Neural progenitor cell (in vitro differentiated cells): Measurements from ENCODE around the gene CNNM3. TPM values are rescaled to one million over a fixed set of nuclear protein-coding genes. Genes with fewer than 3 reads are reported as not detected.
A peak's percentile ranks its signal among the peaks of the same experiment; 100 is the strongest.

Experiments
- DNase-seq: peaks from one replicate; pipeline ENCODE4 v3.0.0-alpha.2; 2016; ENCODE audit warnings: low spot score
- H2AFZ ChIP-seq: fragments of 200-600 bp; sonication (generic); replicated peaks from 2 replicates; pipeline ENCODE4 v1.6.1; 2016; ENCODE audit warnings: antibody characterized with exemption
- H3F3A ChIP-seq: fragments of 200-600 bp; sonication (generic); 2 replicates; pipeline ENCODE4 v1.6.1; 2016; ENCODE audit warnings: antibody characterized with exemption, low read depth
- H3K27ac ChIP-seq: fragments of 200-600 bp; sonication (generic); 2 replicates; pipeline ENCODE4 v1.5.1; 2016; ENCODE audit warnings: mild to moderate bottlenecking
- H3K27me3 ChIP-seq: fragments of 200-600 bp; sonication (generic); 2 replicates; pipeline ENCODE4 v1.6.1; 2016; ENCODE audit warnings: mild to moderate bottlenecking, moderate library complexity
- H3K36me3 ChIP-seq: fragments of 200-600 bp; sonication (generic); 2 replicates; pipeline ENCODE4 v1.5.1; 2016
- H3K4me1 ChIP-seq: fragments of 200-600 bp; sonication (generic); 2 replicates; pipeline ENCODE4 v1.6.1; 2016; ENCODE audit warnings: mixed run types
- H3K4me2 ChIP-seq: fragments of 200-600 bp; sonication (generic); 2 replicates; pipeline ENCODE4 v1.6.1; 2016
- H3K4me3 ChIP-seq: fragments of 200-600 bp; sonication (generic); 2 replicates; pipeline ENCODE4 v1.5.1; 2016
- H3K79me2 ChIP-seq: fragments of 200-600 bp; sonication (generic); 2 replicates; pipeline ENCODE4 v1.6.1; 2016; ENCODE audit warnings: low read depth
- H3K9ac ChIP-seq: fragments of 200-600 bp; sonication (generic); 2 replicates; pipeline ENCODE4 v1.6.1; 2016
- H3K9me3 ChIP-seq: fragments of 200-600 bp; sonication (generic); 2 replicates; pipeline ENCODE4 v1.5.1; 2016; ENCODE audit warnings: low read depth
- H4K20me1 ChIP-seq: fragments of 200-600 bp; sonication (generic); 2 replicates; pipeline ENCODE4 v1.6.1; 2016; ENCODE audit warnings: low read depth
- H3K27ac Mint-ChIP-seq: 3 replicates; pipeline ENCODE4 v1.8.0; 2021; ENCODE audit warnings: mixed read lengths
- H3K27me3 Mint-ChIP-seq: 2 replicates; pipeline ENCODE4 v1.8.0; 2022; ENCODE audit warnings: low read depth, mild to moderate bottlenecking, inconsistent platforms, moderate library complexity, mixed read lengths; ENCODE audit not compliant: insufficient read depth
- H3K36me3 Mint-ChIP-seq: 3 replicates; pipeline ENCODE4 v1.8.0; 2021; ENCODE audit warnings: mixed read lengths
- H3K4me1 Mint-ChIP-seq: 3 replicates; pipeline ENCODE4 v1.8.0; 2021; ENCODE audit warnings: mixed read lengths
- H3K4me3 Mint-ChIP-seq: 3 replicates; pipeline ENCODE4 v1.8.0; 2021; ENCODE audit warnings: mild to moderate bottlenecking, moderate library complexity, mixed read lengths
- H3K9me3 Mint-ChIP-seq: 3 replicates; pipeline ENCODE4 v1.8.0; 2020; ENCODE audit warnings: mixed read lengths
- EZH2 ChIP-seq: fragments of 200-600 bp; sonication (generic); IDR thresholded peaks from 2 replicates; pipeline ENCODE4 v1.6.1; 2017; ENCODE audit warnings: antibody characterized with exemption, mild to moderate bottlenecking, moderate library complexity
- EZH2phosphoT487 ChIP-seq: fragments of 200-600 bp; sonication (generic); IDR thresholded peaks from 2 replicates; pipeline ENCODE4 v1.6.1; 2017; ENCODE audit warnings: antibody characterized with exemption
- total RNA-seq: library from RNA; depleted of rRNA; stranded (reverse); fragments of >200 nt; gene quantifications from 2 replicates; pipeline ENCODE4 v1.2.3, GENCODE V29; 2015; ENCODE audit warnings: low replicate concordance
- TF ChIP-seq, protein P1 (sequence below): fragments of 200-600 bp; sonication (generic); IDR thresholded peaks from 2 replicates; pipeline ENCODE4 v1.5.1; 2017; ENCODE audit warnings: antibody characterized with exemption, mild to moderate bottlenecking

The CNNM3 gene
- total RNA-seq, 1 donor from 2014 or later, result 11.1 TPM

DNA sequence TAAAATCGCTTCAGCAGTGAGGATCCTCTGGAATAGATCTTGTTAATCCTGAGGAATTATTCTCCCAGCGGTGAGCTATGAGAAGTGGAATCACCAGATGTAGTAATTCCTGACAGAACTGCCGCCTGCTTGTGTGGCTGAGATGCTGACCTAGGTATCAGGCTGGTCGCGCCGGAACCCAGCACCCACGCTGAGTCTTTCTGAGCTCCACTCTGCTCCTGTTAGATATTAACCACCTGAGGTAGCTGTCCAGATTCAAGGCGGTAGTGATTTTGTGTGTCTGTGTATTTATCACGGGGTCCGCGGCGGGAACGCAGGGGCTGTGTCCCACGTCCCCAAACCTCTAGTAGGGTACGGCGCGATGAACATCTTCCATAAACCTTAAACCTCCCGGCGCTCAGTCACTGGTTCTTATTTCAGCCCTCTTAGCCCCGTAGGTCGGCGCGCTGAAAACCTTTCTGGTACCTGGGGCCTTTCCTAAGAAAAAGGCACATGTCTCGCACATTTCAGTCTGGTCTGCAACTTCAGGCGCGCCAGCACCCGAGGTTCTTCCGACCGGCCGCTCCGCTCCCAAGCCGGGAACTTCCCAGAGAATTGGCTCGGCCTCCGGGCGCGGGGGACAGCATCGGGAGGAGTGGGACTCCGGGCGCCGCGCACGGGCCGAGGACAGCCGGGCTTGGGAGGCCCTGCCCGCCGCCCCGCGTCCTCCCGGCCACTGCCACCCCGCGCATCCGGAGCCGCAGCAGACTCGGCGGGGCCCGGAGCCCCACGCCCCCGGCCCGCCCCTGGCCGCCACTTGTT, 542 bp upstream of the CNNM3 start:
- H3K4me3 Mint-ChIP-seq, result peak overlapping the region; percentile 95
- Histone ChIP-seq H3K27me3 (peaks cover 7% of the 10 kb centered on the region), H3K79me2 (peaks cover 37% of the 10 kb centered on the region), H3K4me3 (peak overlapping the region; percentile 74), H3K27ac (no peak overlapping the region), H3K9ac (no peak overlapping the region), H3K4me2 (peak overlapping the region; percentile 88), H4K20me1 (peaks cover 45% of the 10 kb centered on the region), H3F3A (peaks cover 29% of the 10 kb centered on the region), H3K36me3 (no peaks in the 10 kb centered on the region), H2AFZ (peak overlapping the region; percentile 82), H3K9me3 (no peaks in the 10 kb centered on the region), H3K4me1 (peaks cover 32% of the 10 kb centered on the region)
- H3K27me3 Mint-ChIP-seq, result peaks cover 11% of the 10 kb centered on the region
- peak overlapping the region; percentile 44 for H3K27ac Mint-ChIP-seq
- TF ChIP-seq, protein P1, sequence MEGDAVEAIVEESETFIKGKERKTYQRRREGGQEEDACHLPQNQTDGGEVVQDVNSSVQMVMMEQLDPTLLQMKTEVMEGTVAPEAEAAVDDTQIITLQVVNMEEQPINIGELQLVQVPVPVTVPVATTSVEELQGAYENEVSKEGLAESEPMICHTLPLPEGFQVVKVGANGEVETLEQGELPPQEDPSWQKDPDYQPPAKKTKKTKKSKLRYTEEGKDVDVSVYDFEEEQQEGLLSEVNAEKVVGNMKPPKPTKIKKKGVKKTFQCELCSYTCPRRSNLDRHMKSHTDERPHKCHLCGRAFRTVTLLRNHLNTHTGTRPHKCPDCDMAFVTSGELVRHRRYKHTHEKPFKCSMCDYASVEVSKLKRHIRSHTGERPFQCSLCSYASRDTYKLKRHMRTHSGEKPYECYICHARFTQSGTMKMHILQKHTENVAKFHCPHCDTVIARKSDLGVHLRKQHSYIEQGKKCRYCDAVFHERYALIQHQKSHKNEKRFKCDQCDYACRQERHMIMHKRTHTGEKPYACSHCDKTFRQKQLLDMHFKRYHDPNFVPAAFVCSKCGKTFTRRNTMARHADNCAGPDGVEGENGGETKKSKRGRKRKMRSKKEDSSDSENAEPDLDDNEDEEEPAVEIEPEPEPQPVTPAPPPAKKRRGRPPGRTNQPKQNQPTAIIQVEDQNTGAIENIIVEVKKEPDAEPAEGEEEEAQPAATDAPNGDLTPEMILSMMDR, result no peak
- peak; percentile 26 for TF ChIP-seq EZH2
- no peaks in the 10 kb centered on the region for H3K9me3 Mint-ChIP-seq
- peaks cover 33% of the 10 kb centered on the region for H3K36me3 Mint-ChIP-seq
- peak; percentile 46 for DNase-seq
- H3K4me1 Mint-ChIP-seq, result peaks cover 39% of the 10 kb centered on the region

DNA sequence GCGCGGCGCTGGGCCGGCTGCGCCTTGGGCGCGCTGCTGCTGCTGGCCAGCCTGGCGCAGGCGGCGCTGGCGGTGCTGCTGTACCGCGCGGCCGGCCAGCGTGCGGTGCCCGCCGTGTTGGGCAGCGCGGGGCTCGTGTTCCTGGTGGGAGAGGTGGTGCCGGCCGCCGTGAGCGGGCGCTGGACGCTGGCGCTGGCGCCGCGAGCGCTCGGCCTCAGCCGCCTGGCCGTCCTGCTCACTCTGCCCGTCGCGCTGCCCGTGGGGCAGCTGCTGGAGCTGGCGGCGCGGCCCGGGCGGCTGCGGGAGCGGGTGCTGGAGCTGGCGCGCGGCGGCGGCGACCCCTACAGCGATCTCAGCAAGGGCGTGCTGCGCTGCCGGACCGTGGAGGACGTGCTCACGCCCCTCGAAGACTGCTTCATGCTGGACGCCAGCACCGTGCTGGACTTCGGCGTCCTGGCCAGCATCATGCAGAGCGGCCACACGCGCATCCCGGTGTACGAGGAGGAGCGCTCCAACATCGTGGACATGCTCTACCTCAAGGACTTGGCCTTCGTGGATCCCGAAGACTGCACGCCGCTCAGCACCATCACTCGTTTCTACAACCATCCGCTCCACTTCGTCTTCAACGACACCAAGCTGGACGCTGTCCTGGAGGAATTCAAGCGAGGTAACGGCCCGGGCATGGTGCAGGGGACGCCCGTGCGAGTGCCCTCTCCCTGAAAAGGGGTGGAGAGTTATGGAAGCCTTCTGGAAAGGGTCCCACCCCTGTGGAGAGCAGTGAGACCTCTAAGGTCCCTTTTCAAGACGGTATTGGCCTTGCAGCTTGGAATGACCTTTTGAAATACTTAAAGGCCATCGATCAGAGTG, 1.0 kb downstream of the CNNM3 start:
- Mint-ChIP-seq H3K9me3 (no peaks in the 10 kb centered on the region), H3K4me3 (peak overlapping the region; percentile 87), H3K27ac (no peak overlapping the region), H3K36me3 (peaks cover 27% of the 10 kb centered on the region), H3K27me3 (peaks cover 11% of the 10 kb centered on the region), H3K4me1 (peaks cover 49% of the 10 kb centered on the region)
- peak; percentile 62 for DNase-seq
- TF ChIP-seq, protein P1, result peak; percentile 3
- TF ChIP-seq EZH2, result no peak
- Histone ChIP-seq H3F3A (peaks cover 39% of the 10 kb centered on the region), H2AFZ (no peak overlapping the region), H3K36me3 (no peaks in the 10 kb centered on the region), H3K27ac (no peak overlapping the region), H3K4me1 (peaks cover 45% of the 10 kb centered on the region), H3K9ac (no peak overlapping the region), H3K4me3 (peak overlapping the region; percentile 74), H3K9me3 (no peaks in the 10 kb centered on the region), H4K20me1 (peaks cover 61% of the 10 kb centered on the region), H3K4me2 (peak overlapping the region; percentile 98), H3K79me2 (peaks cover 51% of the 10 kb centered on the region), H3K27me3 (peaks cover 7% of the 10 kb centered on the region)

DNA sequence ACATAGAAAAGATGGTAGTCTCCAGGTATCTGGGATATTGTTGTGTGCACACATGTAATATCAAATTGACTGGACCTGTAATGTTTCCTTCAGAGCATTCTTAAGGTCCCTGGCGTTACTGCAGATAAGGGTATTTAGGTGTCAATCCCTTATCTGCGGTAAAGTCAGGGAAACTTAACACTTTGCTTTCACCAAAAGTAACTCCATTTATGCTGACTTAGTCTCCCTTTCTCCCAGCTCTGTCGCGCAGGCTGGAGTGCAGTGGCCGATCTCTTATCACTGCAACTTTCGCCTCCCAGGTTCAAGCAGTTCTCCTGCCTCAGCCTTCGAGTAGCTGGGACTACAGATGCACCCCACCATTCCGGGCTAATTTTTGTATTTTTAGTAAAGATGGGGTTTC, 1.8 kb downstream of the CNNM3 start:
- TF ChIP-seq, protein P1, result no peak
- TF ChIP-seq EZH2 (no peak), EZH2phosphoT487 (no peak)
- H3K9me3 Mint-ChIP-seq, result no peaks in the 10 kb centered on the region
- no peak overlapping the region for H3K27ac ChIP-seq
- peak overlapping the region; percentile 87 for H3K4me3 Mint-ChIP-seq
- no peak overlapping the region for H3K27ac Mint-ChIP-seq
- H3K9me3 ChIP-seq, result no peaks in the 10 kb centered on the region
- no peak overlapping the region for H2AFZ ChIP-seq
- peaks cover 49% of the 10 kb centered on the region for H3K4me1 Mint-ChIP-seq
- H3K36me3 ChIP-seq, result no peaks in the 10 kb centered on the region
- peaks cover 11% of the 10 kb centered on the region for H3K27me3 Mint-ChIP-seq
- no peak for DNase-seq
- H3K36me3 Mint-ChIP-seq, result peaks cover 22% of the 10 kb centered on the region
- H3K4me2 ChIP-seq, result peak overlapping the region; percentile 98
- H3K79me2 ChIP-seq, result peaks cover 58% of the 10 kb centered on the region
- H3F3A ChIP-seq, result peaks cover 39% of the 10 kb centered on the region
- peaks cover 68% of the 10 kb centered on the region for H4K20me1 ChIP-seq
- H3K4me3 ChIP-seq, result peak overlapping the region; percentile 74
- peaks cover 45% of the 10 kb centered on the region for H3K4me1 ChIP-seq
- peaks cover 7% of the 10 kb centered on the region for H3K27me3 ChIP-seq
- no peak overlapping the region for H3K9ac ChIP-seq
